ENCODE results near the gene FMR1NB. TPM values are rescaled to one million over a fixed set of nuclear protein-coding genes. Genes with fewer than 3 reads are reported as not detected.

Gene FMR1NB
- total and polyA plus RNA-seq, 2 of the 8 experiments (the other 6 are each of a cell fraction or from before 2014, with no cell fraction given) = not detected

DNA sequence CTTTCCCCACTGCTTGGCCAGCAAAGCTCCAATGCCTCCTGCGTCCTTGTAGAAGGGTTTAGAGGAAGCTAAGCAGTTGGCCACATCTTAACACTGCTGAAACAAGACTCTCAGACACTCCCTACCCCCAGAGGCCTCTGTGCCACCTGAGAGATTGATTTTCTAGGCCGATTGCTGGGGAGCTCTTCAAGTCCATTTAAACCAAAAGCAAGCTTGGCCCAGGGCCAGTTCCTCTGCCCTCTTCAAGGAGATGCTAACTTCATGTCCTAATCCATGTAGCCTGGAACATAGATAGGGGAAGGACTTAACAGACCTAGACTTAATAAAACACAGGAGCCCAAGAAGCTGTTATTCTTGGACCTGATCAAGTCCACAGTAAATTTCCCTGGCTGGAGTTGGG is 27.2 kb upstream of the FMR1NB start:
- no peak for FAIRE-seq
- H3K27ac ChIP-seq (ENCODE audit: low read depth, low read length) = no peak overlapping the region
- H4K8ac ChIP-seq (ENCODE audit: extremely low read depth, insufficient read depth, low read length) = no peak overlapping the region
- no peak overlapping the region for H4K91ac ChIP-seq (replicated peaks; ENCODE audit: insufficient read length, low read length)
- no peak overlapping the region for H2BK120ac ChIP-seq (replicated peaks; ENCODE audit: low read depth, low read length)
- no peak overlapping the region for H3K14ac ChIP-seq (ENCODE audit: insufficient read length)
- H2BK15ac ChIP-seq (ENCODE audit: low read length) = no peak overlapping the region
- no peaks in the 10 kb centered on the region for H4K20me1 ChIP-seq (replicated peaks in 1 of 2; ENCODE audit: control insufficient read depth in 1 of 2, insufficient read depth in 2 of 2, low read length in 2 of 2)
- no peaks in the 10 kb centered on the region for H3K4me1 ChIP-seq (replicated peaks in 1 of 4; ENCODE audit: control insufficient read depth in 3 of 4, insufficient read depth in 4 of 4, low read length in 3 of 4)
- H3K36me3 ChIP-seq (ENCODE audit: control insufficient read depth in 2 of 4, insufficient read depth in 4 of 4, low read length in 3 of 4) = peaks cover 0 to under 1% (median 0%) of the 10 kb centered on the region in 4 experiments; a peak in 1 of 8 replicates
- TF ChIP-seq SP1 (IDR thresholded peaks at IDR 0.05; ENCODE audit: low read depth, low read length) (no peak), POLR2AphosphoS5 (IDR thresholded peaks at IDR 0.05; ENCODE audit: low read depth, low read length) (no peak), CBX8 (IDR thresholded peaks at IDR 0.05; ENCODE audit: borderline replicate concordance, low read depth, low read length) (no peak), NANOG (IDR thresholded peaks at IDR 0.05; ENCODE audit: insufficient read depth, low read depth, low read length, poor library complexity, severe bottlenecking) (no peak), FOSL1 (IDR thresholded peaks at IDR 0.05; ENCODE audit: insufficient read depth, low read depth, low read length) (no peak), TBP (IDR thresholded peaks at IDR 0.05; ENCODE audit: low read depth, low read length) (no peak), TCF12 (IDR thresholded peaks at IDR 0.05; ENCODE audit: low read depth, low read length) (no peak)
- TF ChIP-seq, protein P1, sequence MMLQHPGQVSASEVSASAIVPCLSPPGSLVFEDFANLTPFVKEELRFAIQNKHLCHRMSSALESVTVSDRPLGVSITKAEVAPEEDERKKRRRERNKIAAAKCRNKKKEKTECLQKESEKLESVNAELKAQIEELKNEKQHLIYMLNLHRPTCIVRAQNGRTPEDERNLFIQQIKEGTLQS (IDR thresholded peaks at IDR 0.05; ENCODE audit: insufficient read depth, low read depth, low read length) = no peak
- TF ChIP-seq, protein P2, sequence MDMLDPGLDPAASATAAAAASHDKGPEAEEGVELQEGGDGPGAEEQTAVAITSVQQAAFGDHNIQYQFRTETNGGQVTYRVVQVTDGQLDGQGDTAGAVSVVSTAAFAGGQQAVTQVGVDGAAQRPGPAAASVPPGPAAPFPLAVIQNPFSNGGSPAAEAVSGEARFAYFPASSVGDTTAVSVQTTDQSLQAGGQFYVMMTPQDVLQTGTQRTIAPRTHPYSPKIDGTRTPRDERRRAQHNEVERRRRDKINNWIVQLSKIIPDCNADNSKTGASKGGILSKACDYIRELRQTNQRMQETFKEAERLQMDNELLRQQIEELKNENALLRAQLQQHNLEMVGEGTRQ (IDR thresholded peaks at IDR 0.05; ENCODE audit: low read length) = no peak
- H3K56ac ChIP-seq (replicated peaks; ENCODE audit: insufficient read length, low read depth, low read length) = no peak overlapping the region
- no peak overlapping the region for H2BK5ac ChIP-seq (ENCODE audit: low read depth, low read length)
- no peaks in the 10 kb centered on the region for H3K79me2 ChIP-seq (ENCODE audit: control insufficient read depth in 1 of 2, insufficient read depth in 2 of 2, low read length in 2 of 2)
- 88% methylated on average over 1 of the region's 2 CpGs; no CpG with 5 or more reads in 1 of the 2 experiments for WGBS, 2 experiments (ENCODE audit: extremely low coverage in 1 of 2, insufficient coverage in 1 of 2, insufficient read length in 1 of 2, insufficient replicate concordance in 2 of 2, low coverage in 1 of 2, low lambda C conversion rate in 2 of 2, missing lambda C conversion rate in 1 of 2)
- no peak overlapping the region for H2AFZ ChIP-seq (ENCODE audit: low read length)
- H3K79me1 ChIP-seq (ENCODE audit: low read depth, low read length) = no peaks in the 10 kb centered on the region
- H3K4ac ChIP-seq (replicated peaks; ENCODE audit: insufficient read length, low read depth, low read length) = no peak overlapping the region
- no peak overlapping the region for H2BK12ac ChIP-seq (ENCODE audit: low read depth, low read length)
- no peak for DNase-seq (ENCODE audit: low read depth in 1 of 2, low spot score in 2 of 2)
- H3K23ac ChIP-seq (ENCODE audit: insufficient read length) = no peak overlapping the region
- POLR2A ChIA-PET (ENCODE audit: partially characterized antibody) = no interaction called here
- CTCF ChIA-PET (ENCODE audit: partially characterized antibody) = interaction anchor here (0.6 kb wide), 1 partner anchor 876 kb away, joined by 3 read pairs; no protein-coding TSS in a partner anchor
- no peaks in the 10 kb centered on the region for H3K23me2 ChIP-seq (ENCODE audit: low read depth, low read length)
- no peak overlapping the region for H3K4me2 ChIP-seq (ENCODE audit: insufficient read depth in 1 of 2, low read depth in 2 of 2, low read length in 2 of 2)
- no peak overlapping the region for H3K9ac ChIP-seq (replicated peaks in 1 of 4; ENCODE audit: extremely low read depth in 1 of 4, low read depth in 3 of 4, low read length in 3 of 4)
- H2BK20ac ChIP-seq (ENCODE audit: low read length) = no peak overlapping the region
- H3K27me3 ChIP-seq (replicated peaks in 1 of 4; ENCODE audit: control insufficient read depth in 3 of 4, extremely low read depth in 1 of 4, insufficient read depth in 3 of 4, low read length in 3 of 4) = no peaks in the 10 kb centered on the region
- H4K5ac ChIP-seq (ENCODE audit: insufficient read length, low read depth, low read length) = no peak overlapping the region
- no peaks in the 10 kb centered on the region for H3K9me3 ChIP-seq (ENCODE audit: insufficient read depth in 2 of 2, low read depth in 1 of 2, low read length in 1 of 2)
- H3K18ac ChIP-seq (ENCODE audit: extremely low read depth, low read length) = no peak overlapping the region
- H2AK5ac ChIP-seq (ENCODE audit: low read depth, low read length) = no peak overlapping the region
- no peak overlapping the region for H3K4me3 ChIP-seq (ENCODE audit: extremely low read depth in 1 of 4, insufficient read depth in 2 of 4, low read depth in 3 of 4, low read length in 4 of 4)
